Activated T-helper 2 cell treated with anti-CD3 and anti-CD28 coated beads, Interferon-gamma antibody, Interleukin-2, Interleukin-4, amounts not matched to agents 10 μg/mL and 5 μg/mL and 100 μg/mL, durations not matched to agents 14 hours and 24 hours and 36 hours (primary cell): ENCODE measurements around the gene FNTB. TPM values are rescaled to one million over a fixed set of nuclear protein-coding genes. Genes with fewer than 3 reads are reported as not detected.

ENCODE experiments used
- DNase-seq: peaks from one replicate; pipeline ENCODE4 v3.0.0; 2021; ENCODE audit warnings: low spot score
- H3K27ac Mint-ChIP-seq: one replicate; pipeline ENCODE4 v1.8.0; 2021; ENCODE audit warnings: mixed read lengths
- H3K27me3 Mint-ChIP-seq: one replicate; pipeline ENCODE4 v1.8.0; 2021; ENCODE audit warnings: low read depth, mixed read lengths
- H3K36me3 Mint-ChIP-seq: one replicate; pipeline ENCODE4 v1.8.0; 2021; ENCODE audit warnings: low read depth, mixed read lengths
- H3K4me1 Mint-ChIP-seq: one replicate; pipeline ENCODE4 v1.8.0; 2021; ENCODE audit warnings: low read depth, mixed read lengths
- H3K4me3 Mint-ChIP-seq: one replicate; pipeline ENCODE4 v1.8.0; 2021; ENCODE audit warnings: low read depth, mild to moderate bottlenecking, moderate library complexity, mixed read lengths
- H3K9me3 Mint-ChIP-seq: one replicate; pipeline ENCODE4 v1.8.0; 2021; ENCODE audit warnings: mixed read lengths
- intact Hi-C: fragments of 100-400 bp; cut with micrococcal nuclease; formaldehyde crosslinking; loops from one replicate; pipeline ENCODE4 v1.15.1; 2023
- total RNA-seq: library from RNA; stranded (reverse); gene quantifications from 2 replicates; pipeline ENCODE4 v1.2.3, GENCODE V29; 2022

The FNTB gene
- total RNA-seq, 1 donor from 2014 or later, result 17.5 TPM

DNA sequence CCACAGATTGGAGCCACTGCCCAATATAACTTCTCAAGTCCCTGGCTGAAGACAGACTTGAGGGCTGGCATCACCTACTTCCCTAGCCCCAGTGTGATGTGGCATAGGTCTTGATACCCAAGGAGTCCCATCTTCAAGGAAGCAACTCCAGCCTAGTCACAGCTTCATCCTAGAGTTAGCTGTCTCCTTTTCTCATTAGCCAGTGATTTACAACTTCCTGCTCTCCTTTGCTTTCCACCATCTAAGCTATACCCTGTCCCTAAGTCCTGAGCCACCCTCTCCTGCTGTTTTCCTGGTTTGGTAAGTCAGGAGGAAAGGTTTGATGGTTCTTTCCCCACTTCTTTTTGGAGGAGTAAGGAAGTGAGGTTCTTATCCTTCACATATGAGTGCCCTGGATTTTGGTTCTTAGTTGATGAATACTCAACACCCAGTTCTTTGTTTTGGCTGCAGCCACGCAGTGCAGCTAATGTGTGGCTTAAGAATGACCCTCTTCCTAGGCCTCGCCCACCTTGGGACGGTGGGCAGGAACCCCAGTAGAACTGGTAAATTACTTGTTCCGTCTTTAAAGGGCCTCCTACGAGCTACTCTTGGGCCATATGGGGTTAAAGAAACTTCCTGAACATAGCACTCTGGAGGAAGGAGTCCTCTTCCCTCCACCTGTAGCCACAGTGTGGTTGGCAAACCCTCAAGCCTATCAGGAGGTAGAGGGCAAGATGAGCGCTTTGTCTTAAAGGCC lies 40.2 kb upstream of the FNTB start:
- Mint-ChIP-seq H3K27me3 (no peaks in the 10 kb centered on the region), H3K27ac (no peak overlapping the region), H3K4me1 (peaks cover 10% of the 10 kb centered on the region)

DNA sequence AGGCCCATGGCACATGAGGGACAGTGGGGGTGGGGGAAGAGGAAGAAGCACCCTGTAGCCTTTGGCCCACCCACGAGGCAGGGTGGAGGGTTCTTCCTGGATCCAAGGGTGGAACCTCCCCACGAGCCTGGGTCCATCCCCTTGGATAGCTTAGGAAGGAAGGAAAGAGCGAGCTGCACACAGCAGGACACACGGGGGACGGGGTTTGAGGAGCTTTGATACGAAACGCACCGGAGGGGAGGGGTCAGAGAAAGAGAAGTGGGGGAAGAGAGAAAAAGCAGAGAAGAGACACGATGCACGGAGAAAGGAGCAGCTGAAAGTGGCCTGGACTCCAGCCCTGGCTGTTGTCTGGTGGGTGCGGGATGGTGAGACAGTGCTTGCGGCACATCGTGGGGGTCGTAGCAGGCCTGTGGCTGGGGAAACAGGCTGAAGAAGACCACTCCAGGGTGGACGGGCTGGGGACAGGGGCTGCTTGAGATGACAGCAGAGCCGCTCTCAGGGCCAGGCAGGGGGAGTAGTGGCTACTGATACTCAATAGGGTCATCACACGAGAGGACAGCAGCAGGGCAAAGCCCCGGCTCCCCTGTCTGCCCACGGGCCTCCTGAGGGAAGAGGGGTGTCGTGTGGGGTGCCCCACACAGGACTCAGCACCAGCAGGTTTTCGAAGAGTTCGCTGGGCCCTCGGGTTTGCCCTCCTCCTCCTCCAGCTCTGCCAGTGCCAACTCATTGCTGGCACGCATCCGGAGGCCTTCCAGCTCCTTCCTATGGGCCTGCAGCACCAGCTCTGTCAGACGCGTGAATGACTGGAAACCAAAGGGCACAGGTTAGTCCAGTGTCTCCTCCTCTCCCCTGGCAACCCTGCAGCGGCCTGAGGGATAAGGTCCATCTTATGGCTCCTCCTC lies 38.7 kb upstream of the FNTB start:
- H3K36me3 Mint-ChIP-seq, result peaks cover 14% of the 10 kb centered on the region
- H3K4me3 Mint-ChIP-seq, result no peak overlapping the region
- intact Hi-C loops, result no loop called here
- no peak for DNase-seq
- no peak overlapping the region for H3K27ac Mint-ChIP-seq
- peaks cover 10% of the 10 kb centered on the region for H3K4me1 Mint-ChIP-seq
- no peaks in the 10 kb centered on the region for H3K27me3 Mint-ChIP-seq
- H3K9me3 Mint-ChIP-seq, result no peaks in the 10 kb centered on the region

More for the DNA sequence above, 40.2 kb upstream of the FNTB start:
- Mint-ChIP-seq H3K36me3 (peaks cover 14% of the 10 kb centered on the region), H3K4me3 (no peak overlapping the region), H3K9me3 (no peaks in the 10 kb centered on the region)
- intact Hi-C loops, result no loop called here
- DNase-seq, result no peak

- no peak overlapping the region for H3K27ac Mint-ChIP-seq
Measured at GRCh38 chr14:64948612-64949210, 38.0 kb upstream of the FNTB start.

GRCh38 chr14:64950889-64951288 lies 35.8 kb upstream of the FNTB start:
- Mint-ChIP-seq H3K27me3 (no peaks in the 10 kb centered on the region), H3K4me1 (peaks cover 4% of the 10 kb centered on the region), H3K9me3 (no peaks in the 10 kb centered on the region), H3K36me3 (peaks cover 5% of the 10 kb centered on the region), H3K27ac (no peak overlapping the region), H3K4me3 (no peak overlapping the region)
- DNase-seq, result no peak
- intact Hi-C loops, result no loop called here

More at GRCh38 chr14:64948612-64949210, 38.0 kb upstream of the FNTB start:
- no peak for DNase-seq
- no peaks in the 10 kb centered on the region for H3K9me3 Mint-ChIP-seq
- H3K36me3 Mint-ChIP-seq, result peaks cover 14% of the 10 kb centered on the region
- no peak overlapping the region for H3K4me3 Mint-ChIP-seq
- H3K4me1 Mint-ChIP-seq, result peaks cover 4% of the 10 kb centered on the region
- no peaks in the 10 kb centered on the region for H3K27me3 Mint-ChIP-seq
- intact Hi-C loops, result no loop called here

GRCh38 chr14:64951291-64951690 lies 35.4 kb upstream of the FNTB start:
- intact Hi-C loops, result no loop called here

DNA sequence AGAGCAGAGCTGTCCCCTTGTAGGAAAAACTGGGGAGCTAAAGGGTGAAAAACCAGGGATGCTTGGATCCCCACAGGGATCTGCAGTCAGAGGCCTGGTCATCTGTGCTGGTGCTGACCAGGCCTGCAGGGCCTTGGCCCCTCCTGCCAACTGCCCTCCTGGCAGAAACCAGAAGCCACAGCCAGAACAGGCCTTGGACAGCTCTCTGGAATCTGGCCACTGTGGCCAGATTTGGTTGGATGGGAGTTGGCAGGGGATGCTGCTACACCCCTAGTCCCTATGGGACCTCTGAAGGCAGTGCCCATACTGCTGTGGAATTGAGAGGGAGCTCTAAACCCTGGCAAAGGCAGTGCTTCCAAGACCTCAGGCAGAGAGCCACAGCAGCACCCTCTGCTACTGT lies 35.0 kb upstream of the FNTB start:
- intact Hi-C loops, result no loop called here
- Mint-ChIP-seq H3K27ac (no peak overlapping the region), H3K36me3 (no peaks in the 10 kb centered on the region), H3K4me3 (no peak overlapping the region), H3K9me3 (no peaks in the 10 kb centered on the region), H3K4me1 (peaks cover 3% of the 10 kb centered on the region), H3K27me3 (no peaks in the 10 kb centered on the region)
- no peak for DNase-seq

More at GRCh38 chr14:64951291-64951690, 35.4 kb upstream of the FNTB start:
- Mint-ChIP-seq H3K36me3 (peaks cover 3% of the 10 kb centered on the region), H3K27ac (no peak overlapping the region), H3K4me3 (no peak overlapping the region), H3K27me3 (no peaks in the 10 kb centered on the region), H3K9me3 (no peaks in the 10 kb centered on the region), H3K4me1 (peaks cover 4% of the 10 kb centered on the region)
- DNase-seq, result no peak

GRCh38 chr14:64952598-64953309 lies 33.9 kb upstream of the FNTB start:
- intact Hi-C loops, result no loop called here
- Mint-ChIP-seq H3K36me3 (no peaks in the 10 kb centered on the region), H3K4me3 (no peak overlapping the region), H3K9me3 (no peaks in the 10 kb centered on the region), H3K4me1 (peaks cover 3% of the 10 kb centered on the region), H3K27ac (no peak overlapping the region), H3K27me3 (no peaks in the 10 kb centered on the region)
- DNase-seq, result no peak

DNA sequence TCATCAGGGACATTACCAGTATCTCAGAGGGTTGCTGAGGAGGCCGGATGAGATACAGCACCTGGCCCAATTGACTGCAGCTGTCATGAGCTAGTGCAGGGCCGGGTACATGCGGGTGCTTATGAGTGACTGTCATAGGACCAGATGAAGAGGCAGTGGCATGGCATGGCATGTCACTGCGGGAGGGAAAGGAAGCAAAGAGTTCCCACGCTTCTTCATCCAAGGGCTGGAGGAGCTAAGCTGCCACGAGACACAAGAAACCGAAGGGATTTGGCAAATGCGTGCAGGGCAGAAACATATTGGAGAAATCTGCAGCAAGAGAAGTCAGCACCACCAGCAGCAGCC lies 33.4 kb upstream of the FNTB start:
- peaks cover 3% of the 10 kb centered on the region for H3K4me1 Mint-ChIP-seq
- no peaks in the 10 kb centered on the region for H3K27me3 Mint-ChIP-seq
- H3K36me3 Mint-ChIP-seq, result no peaks in the 10 kb centered on the region
- no peaks in the 10 kb centered on the region for H3K9me3 Mint-ChIP-seq
- intact Hi-C loops, result no loop called here
- H3K4me3 Mint-ChIP-seq, result no peak overlapping the region
- no peak overlapping the region for H3K27ac Mint-ChIP-seq
- no peak for DNase-seq

DNA sequence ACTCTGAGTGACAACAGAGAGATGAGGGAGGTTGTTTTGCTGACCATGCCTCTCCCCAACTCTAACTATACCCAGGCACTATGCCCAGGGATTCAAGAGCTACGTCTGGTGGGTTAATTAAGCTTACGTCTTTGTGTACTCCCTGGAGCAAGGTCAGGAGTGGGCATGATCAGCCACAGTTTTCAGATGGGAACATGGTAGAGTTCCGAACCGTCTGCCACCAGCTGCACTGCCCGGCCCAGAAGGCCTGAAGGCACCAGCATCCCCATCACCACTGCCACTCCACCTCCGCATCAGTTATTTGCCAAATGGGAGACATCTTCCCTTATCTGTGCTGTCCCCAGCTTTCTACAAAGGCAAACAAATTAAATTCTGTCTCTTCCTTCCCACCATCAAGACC lies 33.0 kb upstream of the FNTB start:
- Mint-ChIP-seq H3K4me1 (peaks cover 3% of the 10 kb centered on the region), H3K27me3 (no peaks in the 10 kb centered on the region), H3K9me3 (no peaks in the 10 kb centered on the region), H3K36me3 (no peaks in the 10 kb centered on the region), H3K4me3 (no peak overlapping the region), H3K27ac (no peak overlapping the region)
- no peak for DNase-seq
- intact Hi-C loops, result no loop called here

- no peaks in the 10 kb centered on the region for H3K36me3 Mint-ChIP-seq
- intact Hi-C loops, result no loop called here
- H3K27me3 Mint-ChIP-seq, result no peaks in the 10 kb centered on the region
- H3K4me3 Mint-ChIP-seq, result no peak overlapping the region
- H3K4me1 Mint-ChIP-seq, result peaks cover 3% of the 10 kb centered on the region
- DNase-seq, result no peak
- H3K27ac Mint-ChIP-seq, result no peak overlapping the region
- no peaks in the 10 kb centered on the region for H3K9me3 Mint-ChIP-seq
Measured at GRCh38 chr14:64954491-64955240, 32.0 kb upstream of the FNTB start.

DNA sequence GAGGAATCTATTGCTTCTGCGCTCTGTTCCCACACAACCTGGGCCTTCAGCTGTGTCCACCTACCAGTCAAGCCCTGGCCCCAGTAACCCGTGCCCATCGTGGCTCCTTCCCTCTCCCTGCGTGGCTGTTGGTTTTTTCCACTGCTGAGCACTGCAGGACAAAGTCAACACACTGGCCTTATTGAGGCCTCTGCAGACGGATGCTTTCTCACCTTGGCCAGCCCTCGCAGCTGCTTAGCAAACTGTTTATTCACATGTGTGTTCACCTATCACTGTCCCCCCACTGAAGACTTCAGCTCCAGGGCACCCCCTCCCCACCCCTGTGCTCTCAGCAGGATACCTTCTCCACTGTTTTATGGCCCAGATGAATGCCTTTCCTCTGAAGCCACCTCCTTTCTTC lies 31.4 kb upstream of the FNTB start:
- Mint-ChIP-seq H3K36me3 (no peaks in the 10 kb centered on the region), H3K27me3 (no peaks in the 10 kb centered on the region), H3K27ac (no peak overlapping the region), H3K9me3 (no peaks in the 10 kb centered on the region), H3K4me3 (no peak overlapping the region), H3K4me1 (peaks cover 3% of the 10 kb centered on the region)
- DNase-seq, result no peak
- intact Hi-C loops, result no loop called here
